ENCODE results near the gene SCN4B.

DNA sequence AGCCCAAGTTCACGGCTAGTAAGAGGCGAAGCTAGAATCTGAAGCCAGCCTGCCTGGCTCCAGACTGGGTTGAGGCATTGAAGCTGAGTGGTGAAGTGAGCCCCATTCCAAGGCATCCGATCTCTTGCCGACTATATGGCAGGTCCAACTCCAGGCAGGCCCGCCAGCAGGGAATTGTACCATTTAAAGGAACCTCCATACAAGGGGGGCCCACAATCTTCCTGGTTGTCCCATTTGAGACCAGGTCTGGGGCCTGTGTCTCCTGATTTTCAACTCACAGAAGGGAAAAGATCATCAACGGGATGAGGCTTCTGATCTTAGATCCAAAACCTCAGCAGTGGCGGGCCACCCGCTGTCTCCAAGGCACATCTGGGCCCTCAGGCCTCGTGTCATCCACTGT lies 19.7 kb upstream of the SCN4B start:
- TF ChIP-seq POLR2A (IDR thresholded peaks at IDR 0.05) = no peak
- TF ChIP-seq CTCF (IDR thresholded peaks at IDR 0.05) = no peak

Data from Peyer's patch (tissue), 4 donors.